ENCODE measurements around the gene LRRTM4.

GRCh38 chr2:76965772-76966171 is 556.4 kb downstream of the LRRTM4 start:
- no peak for TF ChIP-seq POLR2AphosphoS5 (IDR thresholded peaks at IDR 0.05; ENCODE audit: low read depth, low read length)
- no peak for TF ChIP-seq REST (IDR thresholded peaks at IDR 0.05; ENCODE audit: insufficient read depth in 1 of 2, low read depth in 2 of 2, low read length in 2 of 2)
- TF ChIP-seq SIN3A (IDR thresholded peaks at IDR 0.05; ENCODE audit: borderline replicate concordance, insufficient read depth, low read length), result no peak
